Ovary (tissue), 9 donors: Measurements from ENCODE around the gene RTN1. TPM values are rescaled to one million over a fixed set of nuclear protein-coding genes. Genes with fewer than 3 reads are reported as not detected.

Experiments
- DNase-seq, 5 donors: peaks; one replicate each; pipeline ENCODE4 v3.0.0-alpha.2; 2019 to 2020
- H3K27ac ChIP-seq, 2 donors: fragments of 200-600 bp; one replicate each; pipeline versions ENCODE4 v1.5.1 to v1.8.0; 2019 to 2022
- H3K27me3 ChIP-seq: fragments of 200-600 bp; one replicate; pipeline ENCODE4 v1.8.0; 2022
- H3K36me3 ChIP-seq: fragments of 200-600 bp; sonication (generic); one replicate; pipeline ENCODE4 v1.5.1; 2019
- H3K4me1 ChIP-seq: one replicate; pipeline ENCODE4 v1.8.1; 2013; ENCODE audit warnings: mild to moderate bottlenecking, moderate library complexity; ENCODE audit not compliant: insufficient read depth
- H3K4me3 ChIP-seq: fragments of 200-600 bp; sonication (generic); one replicate; pipeline ENCODE4 v1.5.1; 2017
- H3K9me3 ChIP-seq, 2 donors: fragments of 200-600 bp in 1 of 2; sonication (generic) in 1 of 2; one replicate each; pipeline versions ENCODE4 v1.5.1 to v1.8.1; 2013 to 2019; ENCODE audit warnings: mild to moderate bottlenecking in 1 of 2, moderate library complexity in 1 of 2
- EP300 ChIP-seq: sonication (generic); formaldehyde crosslinking; IDR thresholded peaks from one replicate; pipeline ENCODE4 v1.6.1; 2017; ENCODE audit warnings: antibody characterized with exemption
- POLR2A ChIP-seq: fragments of 450-650 bp; IDR thresholded peaks from one replicate; pipeline ENCODE4 v1.6.1; 2017; ENCODE audit warnings: antibody characterized with exemption, mild to moderate bottlenecking, moderate library complexity
- WGBS, 3 donors: extraction: QIAGEN DNeasy Blood & Tissue Kit in 1 of 3; methylation state at CpG; one replicate each; pipeline versions ENCODE4 v1.1.5 to v1.1.7; 2013 to 2017; 5-methylcytosine and 5-hydroxymethylcytosine counted together
- intact Hi-C, 4 donors: fragments of 100-400 bp; cut with DNase I; formaldehyde crosslinking; loops; one replicate each; pipeline versions ENCODE4 v1.11.0 to v1.15.1; 2022 to 2023
- polyA plus RNA-seq, 2 donors: library from polyadenylated mRNA; stranded (reverse); fragments of 200-250 nt in 1 of 2; fragments of 350-450 nt in 1 of 2; fragmentation: Illumina TruSeq in 1 of 2; extraction: RNeasy Lipid Tissue Mini Kit (QIAGEN cat#74804) in 1 of 2; gene quantifications; one replicate each; pipeline ENCODE4 v1.2.3, GENCODE V29; 2013 to 2014
- total RNA-seq, 7 donors: library from RNA; depleted of rRNA in 2 of 7; stranded (reverse); fragments of >200 nt in 2 of 7; fragmentation: NEBNext Ultra II Directional in 3 of 7; extraction: Animal tissue kit (Norgen Biotek cat#: 25700) in 3 of 7; gene quantifications; one replicate each; pipeline versions ENCODE4 v1.1.0 to v1.2.4, GENCODE V29; 2016 to 2023
- TF ChIP-seq, protein P1 (sequence below), 3 donors: fragments of 450-650 bp in 2 of 3; fragments of 200-600 bp in 1 of 3; IDR thresholded peaks; one replicate each; pipeline versions ENCODE4 v1.5.1 to v1.8.0; 2016 to 2022; ENCODE audit warnings: antibody characterized with exemption in 3 of 3, mild to moderate bottlenecking in 1 of 3
- donor health status: DM: no; HTN: no; CAD: no; lungs with moderate emphysema.
- donor health status: DM: no; HTN: no; CAD: no.
- donor health status: Bipolar disorder and iron deficiency.
- donor health status: DM: yes; HTN: yes; CAD: no.
- donor health status: DM: no; HTN: no; CAD: no.
- donor health status: DM: yes; HTN: yes; CAD: no.

Gene RTN1
- total and polyA plus RNA-seq, 9 donors, result 0.51 to 10.2 (median 1.00) TPM

DNA sequence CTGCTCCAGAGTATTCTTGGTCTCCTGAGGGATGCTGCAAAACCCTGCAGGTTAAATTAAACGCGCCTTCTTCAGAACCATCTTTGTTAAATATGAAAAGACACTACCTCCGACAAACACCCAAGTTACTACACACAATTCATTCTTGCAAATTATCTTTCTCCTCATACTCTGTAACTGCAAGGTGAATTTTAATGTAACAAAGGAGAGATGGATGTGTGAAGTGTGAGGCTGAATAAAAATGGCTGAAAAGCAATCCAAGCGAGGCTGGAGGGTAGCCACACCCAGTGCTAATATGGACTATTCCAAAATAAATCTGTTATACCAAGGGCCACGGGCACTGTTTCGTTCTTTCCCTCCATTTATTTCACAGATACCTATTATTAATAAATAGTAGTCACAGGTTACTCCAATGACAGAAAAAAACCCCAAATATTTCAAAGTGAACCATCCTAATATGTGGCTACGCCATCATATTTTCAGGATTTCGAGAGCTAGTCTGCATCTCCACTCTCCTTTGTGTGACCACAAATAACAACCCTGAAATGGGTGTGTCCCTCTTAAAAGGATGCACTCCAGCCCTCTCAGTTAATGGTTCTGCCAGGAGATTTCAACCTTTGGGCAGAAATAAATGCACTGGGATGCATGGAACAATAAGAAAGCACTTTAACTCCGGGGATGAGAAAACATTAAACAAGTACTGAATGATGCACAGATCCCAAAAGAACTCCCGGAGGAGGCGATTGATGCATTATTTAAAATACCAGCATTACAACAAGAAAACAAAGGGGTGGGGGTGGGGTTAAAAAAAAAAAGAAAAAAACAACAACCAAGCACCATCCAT is 240.9 kb downstream of the RTN1 start:
- peaks cover 0 to 5% of the 10 kb centered on the region in 2 donors for H3K9me3 ChIP-seq
- H3K27ac ChIP-seq, result no peak overlapping the region
- no peak for TF ChIP-seq POLR2A
- TF ChIP-seq, protein P1, sequence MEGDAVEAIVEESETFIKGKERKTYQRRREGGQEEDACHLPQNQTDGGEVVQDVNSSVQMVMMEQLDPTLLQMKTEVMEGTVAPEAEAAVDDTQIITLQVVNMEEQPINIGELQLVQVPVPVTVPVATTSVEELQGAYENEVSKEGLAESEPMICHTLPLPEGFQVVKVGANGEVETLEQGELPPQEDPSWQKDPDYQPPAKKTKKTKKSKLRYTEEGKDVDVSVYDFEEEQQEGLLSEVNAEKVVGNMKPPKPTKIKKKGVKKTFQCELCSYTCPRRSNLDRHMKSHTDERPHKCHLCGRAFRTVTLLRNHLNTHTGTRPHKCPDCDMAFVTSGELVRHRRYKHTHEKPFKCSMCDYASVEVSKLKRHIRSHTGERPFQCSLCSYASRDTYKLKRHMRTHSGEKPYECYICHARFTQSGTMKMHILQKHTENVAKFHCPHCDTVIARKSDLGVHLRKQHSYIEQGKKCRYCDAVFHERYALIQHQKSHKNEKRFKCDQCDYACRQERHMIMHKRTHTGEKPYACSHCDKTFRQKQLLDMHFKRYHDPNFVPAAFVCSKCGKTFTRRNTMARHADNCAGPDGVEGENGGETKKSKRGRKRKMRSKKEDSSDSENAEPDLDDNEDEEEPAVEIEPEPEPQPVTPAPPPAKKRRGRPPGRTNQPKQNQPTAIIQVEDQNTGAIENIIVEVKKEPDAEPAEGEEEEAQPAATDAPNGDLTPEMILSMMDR (IDR thresholded peaks at IDR 0.05), result no peak
- TF ChIP-seq EP300, result no peak
- WGBS, 3 donors, result 53 to 63% (median 58%) methylated on average over 11 of the region's 11 CpGs
- no peaks in the 10 kb centered on the region for H3K27me3 ChIP-seq
- H3K4me3 ChIP-seq, result no peak overlapping the region
- H3K4me1 ChIP-seq, result peaks cover 2% of the 10 kb centered on the region
- H3K36me3 ChIP-seq, result no peaks in the 10 kb centered on the region
- no peak for DNase-seq
- intact Hi-C loops, result no loop called here

DNA sequence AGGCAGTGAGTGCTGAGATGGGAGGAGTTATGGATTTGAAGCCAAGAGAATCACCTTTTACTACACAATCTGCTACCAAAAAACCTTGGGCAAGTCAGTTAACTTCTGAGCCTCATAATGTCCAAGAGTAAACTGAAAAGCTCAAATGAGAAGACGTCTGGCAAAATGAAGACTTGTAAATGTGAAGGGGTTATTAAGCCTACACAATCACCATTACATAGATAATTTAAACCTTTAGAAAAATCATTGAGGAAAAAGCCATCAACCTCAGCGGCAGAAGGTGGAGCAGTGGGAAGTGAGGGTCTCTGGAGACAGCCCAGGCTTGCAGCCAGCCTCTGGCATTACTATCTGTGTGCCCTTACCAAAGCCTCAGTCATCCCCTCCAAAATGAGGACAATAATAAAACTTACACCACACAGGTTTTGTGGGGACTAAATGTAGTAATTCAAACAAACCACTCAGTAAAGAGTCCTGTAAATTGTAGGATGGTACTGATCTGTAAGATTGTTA is 243.5 kb downstream of the RTN1 start:
- Histone ChIP-seq H3K27ac (no peak overlapping the region), H3K9me3 (peaks cover 0 to 5% of the 10 kb centered on the region in 2 donors), H3K4me3 (no peak overlapping the region), H3K4me1 (peaks cover 2% of the 10 kb centered on the region), H3K36me3 (no peaks in the 10 kb centered on the region), H3K27me3 (no peaks in the 10 kb centered on the region)
- TF ChIP-seq POLR2A (no peak), EP300 (no peak)
- TF ChIP-seq, protein P1 (IDR thresholded peaks at IDR 0.05), result no peak
- no peak for DNase-seq
- intact Hi-C loops, result no loop called here
- 64 to 70% (median 69%) methylated on average over 2 of the region's 2 CpGs for WGBS, 3 donors

DNA sequence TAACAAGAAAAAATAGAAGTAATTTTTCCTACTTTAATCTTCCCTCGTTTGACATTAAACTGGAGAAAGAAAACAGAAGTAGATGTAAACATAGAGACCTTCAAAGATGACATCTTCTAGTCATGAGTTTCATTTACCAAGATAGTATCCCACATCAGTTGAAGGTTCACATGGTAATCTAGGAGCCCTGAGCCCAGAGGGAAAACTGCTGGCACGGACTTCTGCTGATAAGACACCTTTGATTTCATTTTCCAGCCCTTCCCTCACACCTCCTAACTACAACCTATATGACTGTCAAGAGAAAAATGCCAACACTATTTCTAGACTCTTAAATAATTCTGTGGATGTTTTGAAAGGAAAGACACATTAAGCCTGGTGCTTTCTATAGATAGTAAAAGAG is 247.9 kb downstream of the RTN1 start:
- TF ChIP-seq POLR2A (no peak), EP300 (no peak)
- TF ChIP-seq, protein P1 (IDR thresholded peaks at IDR 0.05), result no peak
- Histone ChIP-seq H3K4me3 (no peak overlapping the region), H3K9me3 (no peaks in the 10 kb centered on the region), H3K4me1 (no peaks in the 10 kb centered on the region), H3K27me3 (no peaks in the 10 kb centered on the region), H3K36me3 (no peaks in the 10 kb centered on the region), H3K27ac (no peak overlapping the region)
- DNase-seq, result no peak
- 17 to 20% (median 20%) methylated on average over 2 of the region's 2 CpGs for WGBS, 3 donors
- intact Hi-C loops, result no loop called here

GRCh38 chr14:59619061-59619460 is 251.5 kb downstream of the RTN1 start:
- Histone ChIP-seq H3K27me3 (no peaks in the 10 kb centered on the region), H3K4me3 (no peak overlapping the region), H3K9me3 (no peaks in the 10 kb centered on the region), H3K4me1 (no peaks in the 10 kb centered on the region), H3K36me3 (no peaks in the 10 kb centered on the region), H3K27ac (no peak overlapping the region)
- no peak for DNase-seq
- 48 to 57% (median 52%) methylated on average over 2 of the region's 2 CpGs for WGBS, 3 donors
- intact Hi-C loops, result no loop called here
- TF ChIP-seq EP300, result no peak
- TF ChIP-seq, protein P1 (IDR thresholded peaks at IDR 0.05), result no peak
- TF ChIP-seq POLR2A, result no peak
